Measurements from ENCODE around the gene PSMC3IP.
A peak's percentile ranks its signal among the peaks of the same experiment; 100 is the strongest.

Gene PSMC3IP

GRCh38 chr17:42564815-42565522, 12.6 kb downstream of the PSMC3IP start:
- DNase-seq (ENCODE audit: low spot score), result no peak
- TF ChIP-seq, protein P1, sequence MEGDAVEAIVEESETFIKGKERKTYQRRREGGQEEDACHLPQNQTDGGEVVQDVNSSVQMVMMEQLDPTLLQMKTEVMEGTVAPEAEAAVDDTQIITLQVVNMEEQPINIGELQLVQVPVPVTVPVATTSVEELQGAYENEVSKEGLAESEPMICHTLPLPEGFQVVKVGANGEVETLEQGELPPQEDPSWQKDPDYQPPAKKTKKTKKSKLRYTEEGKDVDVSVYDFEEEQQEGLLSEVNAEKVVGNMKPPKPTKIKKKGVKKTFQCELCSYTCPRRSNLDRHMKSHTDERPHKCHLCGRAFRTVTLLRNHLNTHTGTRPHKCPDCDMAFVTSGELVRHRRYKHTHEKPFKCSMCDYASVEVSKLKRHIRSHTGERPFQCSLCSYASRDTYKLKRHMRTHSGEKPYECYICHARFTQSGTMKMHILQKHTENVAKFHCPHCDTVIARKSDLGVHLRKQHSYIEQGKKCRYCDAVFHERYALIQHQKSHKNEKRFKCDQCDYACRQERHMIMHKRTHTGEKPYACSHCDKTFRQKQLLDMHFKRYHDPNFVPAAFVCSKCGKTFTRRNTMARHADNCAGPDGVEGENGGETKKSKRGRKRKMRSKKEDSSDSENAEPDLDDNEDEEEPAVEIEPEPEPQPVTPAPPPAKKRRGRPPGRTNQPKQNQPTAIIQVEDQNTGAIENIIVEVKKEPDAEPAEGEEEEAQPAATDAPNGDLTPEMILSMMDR (IDR thresholded peaks at IDR 0.05), result no peak
- H3K27ac ChIP-seq, result no peak overlapping the region
- no peak overlapping the region for H3K4me3 ChIP-seq

- Histone ChIP-seq H3K27ac (no peak overlapping the region), H3K4me3 (peak overlapping the region; percentile 80)
- TF ChIP-seq, protein P1 (IDR thresholded peaks at IDR 0.05), result no peak
- no peak for DNase-seq (ENCODE audit: low spot score)
Observed at GRCh38 chr17:42563950-42564349, 13.6 kb downstream of the PSMC3IP start.

- no peak for DNase-seq (ENCODE audit: low spot score)
- H3K4me3 ChIP-seq, result peak overlapping the region; percentile 80
- peak overlapping the region in 1 of 2 donors; percentile 93 for H3K27ac ChIP-seq
- TF ChIP-seq, protein P1 (IDR thresholded peaks at IDR 0.05), result no peak
Observed at GRCh38 chr17:42563543-42563942, 14.0 kb downstream of the PSMC3IP start.

- Histone ChIP-seq H3K27ac (peak overlapping the region in 1 of 2 donors; percentile 93), H3K4me3 (peak overlapping the region; percentile 80)
- TF ChIP-seq, protein P1 (IDR thresholded peaks at IDR 0.05), result no peak
- DNase-seq (ENCODE audit: low spot score), result no peak
Observed at GRCh38 chr17:42563143-42563509, 14.4 kb downstream of the PSMC3IP start.

DNA sequence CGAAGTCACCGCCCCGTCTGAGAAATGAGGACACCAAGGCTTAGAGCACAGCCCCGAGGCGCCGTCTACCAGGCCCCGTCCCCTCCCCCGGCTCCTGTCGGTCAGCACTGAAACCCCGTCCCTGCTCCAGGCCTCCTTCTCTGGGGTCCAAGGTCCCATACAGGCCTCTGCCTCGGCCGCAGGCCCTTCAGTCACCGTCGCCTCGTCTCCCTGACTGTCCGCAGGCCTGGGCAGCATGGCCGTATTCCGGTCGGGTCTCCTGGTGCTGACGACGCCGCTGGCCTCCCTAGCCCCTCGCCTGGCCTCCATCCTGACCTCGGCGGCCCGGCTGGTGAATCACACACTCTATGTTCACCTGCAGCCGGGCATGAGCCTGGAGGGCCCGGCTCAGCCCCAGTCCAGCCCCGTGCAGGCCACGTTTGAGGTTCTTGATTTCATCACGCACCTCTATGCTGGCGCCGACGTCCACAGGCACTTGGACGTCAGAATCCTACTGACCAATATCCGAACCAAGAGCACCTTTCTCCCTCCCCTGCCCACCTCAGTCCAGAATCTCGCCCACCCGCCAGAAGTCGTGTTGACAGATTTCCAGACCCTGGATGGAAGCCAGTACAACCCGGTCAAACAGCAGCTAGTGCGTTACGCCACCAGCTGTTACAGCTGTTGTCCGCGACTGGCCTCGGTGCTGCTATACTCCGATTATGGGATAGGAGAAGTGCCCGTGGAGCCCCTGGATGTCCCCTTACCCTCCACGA, 15.0 kb downstream of the PSMC3IP start:
- H3K4me3 ChIP-seq, result peak overlapping the region; percentile 80
- H3K27ac ChIP-seq, result peak overlapping the region; percentile 53 to 93
- DNase-seq (ENCODE audit: low spot score), result no peak
- TF ChIP-seq, protein P1 (IDR thresholded peaks at IDR 0.05), result no peak

DNA sequence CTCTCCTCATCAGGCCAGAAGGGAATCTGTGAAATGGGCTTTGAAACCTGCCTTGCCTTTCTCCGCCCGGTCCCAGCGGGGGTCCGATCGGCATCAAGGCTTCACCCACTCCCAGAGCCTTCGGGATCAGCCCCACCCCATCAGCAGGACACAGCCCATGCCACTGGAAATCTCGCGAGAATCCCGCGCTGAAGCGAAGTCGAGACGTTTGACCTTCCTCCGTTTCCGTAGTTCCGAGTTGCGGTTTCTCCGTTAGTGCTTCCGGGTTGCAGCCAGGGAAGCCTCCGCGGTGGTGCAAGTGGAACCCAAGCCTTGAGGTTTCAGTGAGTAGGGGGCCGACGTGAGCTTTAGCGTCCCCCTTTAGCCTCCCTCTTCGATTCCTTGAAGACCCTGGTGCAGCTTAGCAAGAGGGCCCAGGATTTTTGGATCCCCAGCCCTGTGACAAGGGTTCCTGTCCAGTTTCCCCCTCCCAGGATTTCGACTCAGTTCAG, 15.6 kb downstream of the PSMC3IP start, which contains the start of gene COASY:
Gene COASY, plus strand, starts transcription at position 252 of the 491 bp plus-strand sequence. CDS start 475 bp downstream, outside the sequence.
- Histone ChIP-seq H3K27ac (peak within 1 kb of the TSS; percentile 53 to 93), H3K4me3 (peak within 1 kb of the TSS; percentile 80)
- TF ChIP-seq, protein P1 (IDR thresholded peaks at IDR 0.05), result no peak
- DNase-seq (ENCODE audit: low spot score), result peak; percentile 97

Data from coronary artery (tissue), 2 donors.